GM18508 (cell line): Measurements from ENCODE around the gene UBE2J2.

Source experiments
- ATAC-seq: cut with Tn5 transposase; IDR thresholded peaks from one replicate; pipeline ENCODE4 v1.9.1; 2021; ENCODE audit warnings: moderate number of reproducible peaks; ENCODE audit not compliant: insufficient read depth, unreplicated experiment

Gene UBE2J2

DNA sequence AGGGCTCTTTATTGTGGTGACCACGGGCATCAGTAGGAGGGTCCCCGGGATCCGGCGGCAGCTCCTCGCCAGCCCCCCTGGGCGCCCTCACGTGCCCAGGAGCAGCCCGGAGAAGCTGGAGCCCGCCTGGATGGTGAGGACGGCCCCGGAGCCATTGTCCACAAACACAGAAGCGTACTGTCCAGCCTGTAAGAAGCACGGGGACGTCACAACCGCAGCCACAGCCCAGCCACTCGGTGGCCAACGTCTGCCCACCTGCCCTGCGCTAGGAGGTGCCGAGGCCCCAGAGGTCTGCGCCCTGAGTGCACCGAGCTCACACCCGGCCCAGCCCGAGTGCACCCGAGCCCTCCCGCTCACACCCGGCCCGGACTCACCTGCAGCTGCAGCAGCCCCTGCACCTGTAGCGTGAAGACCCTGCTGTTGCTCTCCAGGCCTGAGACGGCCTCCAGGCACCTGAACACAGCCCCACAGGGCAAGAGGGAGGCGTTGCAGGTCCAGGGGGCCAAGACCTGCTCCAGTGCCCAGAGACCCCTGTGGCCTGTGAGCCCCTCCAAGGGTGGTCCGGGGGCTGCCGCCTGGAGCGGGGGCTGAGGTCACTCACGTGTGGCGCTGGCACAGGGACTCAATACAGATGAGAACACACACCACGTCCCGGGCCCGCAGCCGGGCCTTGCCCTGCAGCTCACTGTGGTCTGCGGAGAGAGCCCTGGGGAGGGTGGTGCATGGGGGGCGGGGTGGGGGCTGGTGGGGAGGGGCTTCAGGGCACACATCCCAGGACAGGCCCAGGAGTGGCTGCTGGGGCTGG lies 31.0 kb downstream of the UBE2J2 start:
- no peak for ATAC-seq

DNA sequence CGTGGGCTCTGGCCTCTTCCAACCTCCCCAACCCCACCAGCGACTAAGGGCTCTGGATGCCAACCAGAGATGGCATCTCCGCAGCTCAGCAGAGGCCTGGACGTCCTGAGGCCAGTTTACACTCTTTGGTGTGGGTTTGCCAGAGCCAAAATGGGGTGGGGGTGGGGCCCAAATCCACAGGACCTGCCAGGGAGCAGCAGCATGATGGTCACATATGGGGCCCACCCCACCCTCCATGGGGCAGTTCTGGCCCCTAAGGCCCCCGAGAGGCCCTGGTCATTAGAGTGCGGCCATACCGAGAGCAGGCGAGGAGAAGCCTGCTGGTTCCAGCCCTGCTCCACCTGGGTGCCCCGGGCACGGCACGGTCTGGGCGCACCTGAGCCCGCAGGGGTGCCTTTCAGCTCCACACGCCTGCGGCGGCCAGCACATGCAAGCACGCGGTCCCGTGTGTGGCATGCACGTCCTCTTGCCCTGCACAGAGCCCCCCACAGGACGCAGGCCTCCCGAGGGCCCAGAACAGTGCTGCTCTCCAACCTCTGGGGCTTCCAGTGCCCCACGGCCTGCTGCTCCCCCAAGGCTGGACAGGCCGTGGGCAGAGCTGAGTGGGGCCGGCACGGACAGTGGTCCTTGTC lies 31.9 kb downstream of the UBE2J2 start:
- ATAC-seq = no peak

DNA sequence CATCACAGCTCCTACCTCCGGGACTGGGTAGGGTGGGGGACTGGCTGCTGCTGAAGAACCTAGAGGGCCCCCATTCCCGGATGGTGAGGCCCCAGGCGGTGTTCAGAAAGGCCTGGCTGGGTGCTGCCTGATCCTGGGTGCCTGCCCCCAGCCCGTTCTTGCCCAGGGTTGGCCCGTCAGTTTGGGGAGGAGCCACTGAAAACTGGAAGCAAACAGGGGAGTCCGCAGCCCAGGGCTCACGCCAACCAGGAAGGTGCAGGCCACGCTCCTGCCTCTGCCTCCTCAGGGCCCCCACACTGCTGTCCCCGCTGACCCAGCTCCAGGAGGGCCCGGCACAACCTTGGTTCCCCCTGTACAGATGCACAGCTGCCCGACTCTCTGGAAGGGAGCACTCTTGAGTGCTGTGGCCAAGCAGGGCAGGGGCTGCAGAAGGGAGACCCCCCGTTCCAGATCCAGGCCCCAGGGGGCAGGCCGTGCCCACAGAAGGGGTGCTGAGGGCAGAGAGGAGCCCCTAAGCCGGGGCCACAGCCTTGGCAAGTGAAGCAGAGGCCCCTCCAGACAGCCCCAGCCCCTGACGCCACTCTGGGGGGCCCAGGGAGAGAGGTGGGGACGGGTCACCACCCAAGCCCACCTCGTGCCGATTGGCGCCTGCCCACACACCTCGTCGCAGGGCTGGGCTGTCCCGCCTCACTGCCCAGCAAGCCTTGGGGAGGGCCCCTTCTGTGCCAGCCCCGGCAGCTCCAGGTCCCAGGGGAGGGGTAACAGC lies 32.6 kb downstream of the UBE2J2 start:
- ATAC-seq = no peak

DNA sequence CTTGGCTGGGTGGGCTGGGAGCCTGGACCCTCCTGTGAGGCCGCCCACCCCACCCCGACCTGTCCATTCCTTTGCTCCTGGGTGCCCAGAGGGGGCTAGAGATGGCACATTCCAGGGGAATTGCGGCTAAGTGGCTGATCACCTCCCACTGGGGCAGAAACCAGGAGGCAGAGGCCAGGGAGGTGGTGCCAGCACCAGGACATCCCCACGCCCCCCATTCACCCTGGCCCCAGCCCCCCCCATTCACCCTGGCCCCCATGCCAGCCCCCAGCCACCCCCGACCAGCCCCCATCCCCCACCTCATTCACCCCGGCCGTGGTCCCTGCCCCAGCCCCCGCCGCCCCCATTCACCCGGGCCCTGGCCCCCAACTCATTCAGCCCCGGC lies 33.3 kb downstream of the UBE2J2 start:
- no peak for ATAC-seq

DNA sequence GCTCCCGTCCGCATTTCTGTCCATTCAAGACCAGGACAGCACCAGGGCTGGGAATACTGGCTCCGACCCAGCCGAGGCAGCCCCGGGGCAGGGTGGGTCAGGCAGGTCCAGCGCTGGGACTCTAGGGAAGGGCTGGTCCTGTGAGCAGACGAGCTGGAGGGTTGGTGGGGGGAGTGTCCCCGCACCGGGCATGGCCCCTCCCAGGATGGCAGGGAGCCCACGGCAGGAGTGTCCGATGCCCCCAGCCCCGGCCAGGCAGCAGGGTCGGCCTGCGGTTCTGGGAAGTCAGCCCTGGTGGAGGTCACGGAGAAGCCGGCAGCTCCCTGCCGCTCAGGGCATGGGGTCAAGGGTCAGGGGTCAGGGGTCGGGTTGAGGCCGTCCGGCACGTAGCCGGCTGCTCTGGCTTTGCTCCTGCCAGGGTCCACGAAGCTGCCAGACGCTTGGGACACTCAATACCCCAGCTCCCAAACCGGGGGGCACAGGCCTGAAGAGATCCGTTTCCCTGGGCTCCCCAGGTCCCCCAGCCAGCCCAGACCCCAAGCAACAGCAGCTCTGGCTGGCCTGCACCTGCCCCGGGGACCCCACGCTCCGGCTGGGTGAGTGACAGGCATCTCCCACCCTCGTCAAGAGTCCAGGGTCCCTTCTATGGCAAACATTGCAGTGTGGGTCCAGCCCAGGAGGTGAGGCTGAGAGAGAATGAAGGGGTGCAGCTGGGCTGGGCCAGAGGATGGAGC lies 33.9 kb downstream of the UBE2J2 start:
- ATAC-seq = no peak

DNA sequence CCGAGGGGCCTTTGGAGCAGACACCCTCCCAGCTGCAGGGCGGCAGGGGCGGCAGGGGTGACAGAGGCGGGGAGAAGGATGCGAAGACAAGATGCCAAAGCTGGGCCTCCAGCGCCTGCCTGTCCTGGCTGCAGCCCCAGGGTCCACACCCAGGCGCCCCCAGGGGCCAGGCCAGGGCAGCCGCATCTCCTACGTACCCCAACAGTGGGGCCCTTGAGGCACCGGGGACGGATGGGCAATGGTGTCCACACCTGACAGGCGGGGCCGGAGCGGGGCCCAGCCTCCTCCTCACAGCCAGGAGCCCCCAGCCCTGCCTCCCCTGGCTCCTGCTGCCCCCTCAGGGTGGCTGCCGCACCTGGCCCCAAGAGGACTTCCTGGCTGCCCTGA lies 34.4 kb downstream of the UBE2J2 start:
- ATAC-seq = no peak

DNA sequence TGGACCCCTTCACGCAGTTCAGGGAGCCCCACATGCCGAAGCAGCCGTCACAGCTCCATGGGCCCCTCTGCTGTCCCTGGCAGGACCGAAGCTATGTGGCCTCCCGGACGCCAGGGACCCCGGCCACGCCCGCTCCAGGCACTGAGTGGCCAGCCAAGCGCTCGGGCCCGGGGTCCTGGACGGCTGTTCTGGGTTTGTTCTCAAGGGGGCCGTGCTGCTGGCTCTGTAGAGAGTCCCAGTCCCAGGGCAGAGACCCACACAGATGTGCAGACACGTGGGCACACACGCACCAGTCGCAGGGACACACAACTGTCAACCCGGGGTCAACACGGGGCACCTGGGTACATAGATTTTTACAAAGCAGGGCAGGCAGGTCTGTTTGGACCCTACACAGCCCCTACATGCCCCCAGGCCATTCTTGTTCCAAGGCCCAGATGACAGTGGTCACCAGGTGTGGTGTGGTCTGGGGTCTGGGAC lies 34.9 kb downstream of the UBE2J2 start:
- no peak for ATAC-seq

DNA sequence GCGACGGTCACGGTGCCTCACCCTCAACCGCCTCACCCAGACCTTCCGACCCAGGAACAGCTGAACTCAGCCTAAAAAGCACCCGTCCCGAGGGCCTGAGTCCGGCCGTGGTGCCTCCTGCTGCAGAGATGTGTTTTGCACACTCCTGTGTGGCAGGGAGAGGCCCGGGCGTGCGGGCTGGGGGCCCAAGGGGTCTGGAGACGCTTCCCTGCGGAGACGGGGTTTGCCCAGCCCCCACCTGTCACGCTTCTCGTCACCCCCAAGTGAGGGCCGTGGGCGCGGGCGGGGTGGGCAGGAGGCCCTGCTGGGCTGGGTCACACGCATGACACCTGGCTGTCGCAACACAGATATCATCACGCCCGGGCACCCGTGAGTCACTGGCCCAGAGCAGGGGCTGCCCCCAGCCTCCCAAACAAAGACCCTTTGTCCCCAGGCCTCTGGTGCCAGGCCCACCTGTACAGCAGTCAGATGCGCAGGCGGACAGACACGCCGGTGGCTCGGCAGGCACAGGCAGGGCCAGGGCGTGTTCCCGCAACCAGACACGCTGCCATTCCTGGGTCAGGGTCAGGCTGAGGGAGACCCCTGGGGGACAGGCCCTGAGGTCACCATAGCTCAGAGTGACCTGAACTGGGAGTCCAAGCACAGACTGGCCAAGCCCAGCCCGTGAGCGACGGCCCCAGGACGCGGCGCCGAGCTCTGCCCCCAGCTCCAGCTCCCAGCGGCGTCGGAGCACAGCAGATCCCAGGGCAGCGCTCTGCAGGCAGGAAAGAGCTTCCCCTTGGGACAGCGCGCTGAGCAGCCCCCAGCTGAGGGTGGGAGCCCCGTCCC lies 35.6 kb downstream of the UBE2J2 start:
- no peak for ATAC-seq

DNA sequence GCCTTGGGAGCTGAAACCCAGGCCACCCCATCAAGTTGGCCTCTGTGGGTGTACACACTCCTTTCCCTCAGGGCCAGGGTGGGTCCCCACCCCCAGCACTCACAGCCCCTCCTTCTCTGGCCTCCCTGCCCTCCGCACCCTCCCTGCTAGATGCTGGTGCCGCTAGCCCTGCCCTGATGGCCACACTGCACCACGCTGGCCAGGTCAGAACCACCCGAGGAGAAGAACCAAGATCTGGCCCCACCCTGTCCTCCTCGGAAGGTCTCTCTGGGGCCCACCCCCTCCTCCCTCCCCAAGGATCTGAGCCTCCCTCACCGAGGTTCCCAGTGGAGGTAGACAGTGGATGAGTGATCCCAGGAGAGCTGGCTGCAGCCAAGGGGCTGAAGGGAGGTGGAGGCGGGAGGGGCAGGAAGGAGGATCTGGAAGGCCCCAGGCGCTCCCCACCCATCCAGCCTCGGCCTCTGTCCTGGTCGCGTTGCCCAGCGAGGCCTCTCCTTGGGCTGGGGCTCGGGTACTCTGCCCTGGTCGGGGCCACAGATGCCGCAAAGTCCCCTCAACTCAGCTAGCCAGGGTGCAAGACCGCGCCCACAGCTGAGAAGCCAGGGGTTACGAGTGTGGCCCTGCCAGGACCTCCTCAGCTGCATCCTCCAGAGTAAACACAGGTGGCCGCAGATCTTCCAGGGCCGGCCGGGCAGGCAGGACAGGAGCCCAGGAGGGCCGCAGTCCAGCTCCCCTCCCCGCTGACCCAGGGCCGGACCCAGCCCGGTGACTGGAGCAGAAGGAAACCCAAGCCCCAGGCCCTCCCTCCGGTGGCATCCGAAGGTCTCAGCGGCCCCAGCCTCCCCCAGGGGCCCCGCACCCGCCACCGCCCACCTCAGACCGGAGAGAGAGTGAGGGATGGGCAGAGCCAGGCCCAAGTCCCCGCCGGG lies 36.4 kb downstream of the UBE2J2 start:
- ATAC-seq = no peak

DNA sequence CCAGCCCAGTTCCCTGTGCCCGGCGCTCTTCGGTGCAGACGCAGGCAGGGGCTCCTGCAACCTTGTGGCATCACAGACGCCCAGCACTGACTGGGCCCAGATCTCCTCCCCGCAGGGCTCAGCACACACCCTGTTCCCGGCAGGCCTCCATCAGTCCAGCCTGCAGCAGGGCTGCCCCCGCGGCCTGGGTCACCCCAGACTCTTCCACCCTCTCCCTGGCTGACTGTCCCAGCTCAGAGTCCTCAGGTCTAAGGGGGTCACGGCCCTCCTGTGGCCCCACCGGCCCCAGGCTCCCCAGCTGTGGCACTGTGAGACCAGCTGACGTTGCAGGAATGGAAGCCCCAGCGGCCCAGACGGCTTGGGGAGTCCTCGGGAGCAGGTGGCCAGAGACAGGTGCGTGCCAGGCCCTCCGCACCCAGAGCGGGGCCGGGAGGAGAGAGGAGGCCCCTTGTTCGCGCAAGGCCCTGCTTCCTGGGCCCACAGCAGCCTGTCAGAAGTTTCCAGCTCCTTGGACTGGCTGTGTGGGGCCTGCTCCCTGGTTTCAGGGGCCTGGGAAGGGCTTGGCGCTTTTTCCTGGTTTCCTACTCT lies 37.4 kb downstream of the UBE2J2 start:
- ATAC-seq = no peak

DNA sequence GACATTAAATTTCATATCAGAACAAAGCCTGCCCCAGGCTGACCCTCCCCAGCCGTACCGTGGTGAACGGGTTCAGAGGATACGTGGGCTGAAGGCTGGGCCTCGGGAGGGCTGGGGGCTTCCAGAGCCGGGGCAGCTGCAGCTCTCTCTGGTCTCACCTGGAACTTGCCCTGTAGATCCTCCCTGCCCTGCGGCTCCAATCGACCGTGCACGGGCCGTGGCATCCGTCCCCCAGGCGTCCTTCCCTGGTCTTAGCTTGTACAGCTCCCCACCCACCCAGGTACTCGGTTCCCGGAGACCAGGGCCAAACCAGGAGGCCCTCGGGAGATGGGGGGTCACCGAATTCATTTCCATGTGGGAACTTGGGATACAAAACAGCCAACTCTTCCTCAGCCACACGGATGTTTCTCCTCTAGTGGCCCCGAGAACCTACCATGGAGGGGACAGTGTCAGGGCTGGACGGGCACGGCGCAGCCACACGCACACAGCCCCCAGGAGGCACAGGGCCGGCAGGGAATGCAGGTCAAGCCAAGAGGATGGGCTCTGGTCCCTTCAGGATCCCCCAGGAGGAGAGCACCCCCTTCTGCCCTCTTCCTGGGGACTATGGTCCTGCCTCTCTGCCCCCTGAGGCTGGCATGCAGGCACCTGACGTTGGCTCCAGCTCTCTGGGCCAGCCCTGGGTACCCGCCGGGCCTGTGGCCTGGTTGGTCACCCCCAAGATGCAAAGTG lies 38.5 kb downstream of the UBE2J2 start:
- no peak for ATAC-seq

DNA sequence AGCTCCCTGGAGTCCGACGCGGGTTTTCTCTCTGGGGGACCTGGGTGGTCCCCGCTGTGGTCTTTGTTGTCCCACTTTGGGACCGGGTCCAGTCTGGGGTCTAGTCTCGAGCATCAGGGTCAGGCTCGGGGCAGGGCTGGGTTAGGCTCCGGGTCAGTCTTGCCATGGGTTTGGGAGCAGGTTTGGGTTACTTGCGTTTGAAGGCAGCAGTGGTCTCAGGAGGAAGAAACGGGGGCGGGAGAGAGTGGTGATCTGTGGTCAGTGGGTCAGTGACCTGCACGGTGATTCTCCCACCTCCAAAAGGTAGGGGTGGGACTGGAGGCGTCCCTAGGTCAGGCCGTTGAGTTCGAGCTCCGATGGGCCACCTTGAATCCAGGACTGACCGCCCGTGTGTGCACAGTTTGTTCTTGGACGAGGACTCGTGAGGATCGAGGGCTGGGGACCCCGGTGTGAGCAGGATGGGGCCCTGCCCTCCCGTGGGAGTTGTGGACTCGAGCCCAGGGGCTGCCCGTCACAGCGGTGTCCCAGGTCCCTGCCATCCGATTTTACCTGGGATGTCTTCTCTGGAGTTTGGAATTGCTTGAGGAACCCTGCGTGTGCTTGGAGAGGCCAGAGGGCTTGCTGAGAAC lies 39.4 kb downstream of the UBE2J2 start:
- no peak for ATAC-seq

DNA sequence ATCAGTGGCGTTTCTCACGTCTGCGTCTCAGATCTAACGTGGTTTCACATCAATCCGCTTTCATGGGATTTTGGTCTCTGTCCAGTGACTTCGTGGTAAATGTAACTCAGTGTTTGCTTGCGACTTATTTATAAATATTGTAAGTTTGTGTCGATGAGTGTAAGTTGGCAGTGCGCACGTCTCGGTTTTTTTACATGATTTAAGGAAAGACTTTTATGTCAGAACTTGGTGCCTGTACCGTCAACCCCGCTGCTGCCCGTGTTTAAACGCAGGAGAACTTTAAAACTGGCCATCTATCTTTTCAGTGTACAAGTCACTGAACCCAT lies 40.1 kb downstream of the UBE2J2 start:
- no peak for ATAC-seq

DNA sequence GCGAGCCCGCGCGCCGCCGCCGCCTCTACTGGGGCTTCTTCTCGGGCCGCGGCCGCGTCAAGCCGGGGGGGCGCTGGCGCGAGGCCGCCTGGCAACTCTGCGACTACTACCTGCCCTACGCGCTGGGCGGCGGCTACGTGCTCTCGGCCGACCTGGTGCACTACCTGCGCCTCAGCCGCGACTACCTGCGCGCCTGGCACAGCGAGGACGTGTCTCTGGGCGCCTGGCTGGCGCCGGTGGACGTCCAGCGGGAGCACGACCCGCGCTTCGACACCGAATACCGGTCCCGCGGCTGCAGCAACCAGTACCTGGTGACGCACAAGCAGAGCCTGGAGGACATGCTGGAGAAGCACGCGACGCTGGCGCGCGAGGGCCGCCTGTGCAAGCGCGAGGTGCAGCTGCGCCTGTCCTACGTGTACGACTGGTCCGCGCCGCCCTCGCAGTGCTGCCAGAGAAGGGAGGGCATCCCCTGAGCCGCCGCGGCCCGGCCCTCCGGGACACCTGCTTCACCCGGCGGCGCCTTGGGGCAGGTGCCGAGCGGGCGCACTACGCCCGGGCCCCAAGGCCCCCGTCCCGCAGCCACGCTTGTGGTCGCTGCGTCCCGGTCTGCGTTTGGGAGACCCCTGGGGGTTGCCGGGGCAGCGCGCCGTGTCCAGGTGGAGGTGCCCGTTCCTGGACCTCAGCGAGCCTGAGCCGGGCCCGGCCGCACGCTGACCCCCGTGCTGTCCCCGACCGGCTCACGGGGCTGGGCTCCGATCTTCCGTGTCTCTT lies 40.7 kb downstream of the UBE2J2 start:
- no peak for ATAC-seq

DNA sequence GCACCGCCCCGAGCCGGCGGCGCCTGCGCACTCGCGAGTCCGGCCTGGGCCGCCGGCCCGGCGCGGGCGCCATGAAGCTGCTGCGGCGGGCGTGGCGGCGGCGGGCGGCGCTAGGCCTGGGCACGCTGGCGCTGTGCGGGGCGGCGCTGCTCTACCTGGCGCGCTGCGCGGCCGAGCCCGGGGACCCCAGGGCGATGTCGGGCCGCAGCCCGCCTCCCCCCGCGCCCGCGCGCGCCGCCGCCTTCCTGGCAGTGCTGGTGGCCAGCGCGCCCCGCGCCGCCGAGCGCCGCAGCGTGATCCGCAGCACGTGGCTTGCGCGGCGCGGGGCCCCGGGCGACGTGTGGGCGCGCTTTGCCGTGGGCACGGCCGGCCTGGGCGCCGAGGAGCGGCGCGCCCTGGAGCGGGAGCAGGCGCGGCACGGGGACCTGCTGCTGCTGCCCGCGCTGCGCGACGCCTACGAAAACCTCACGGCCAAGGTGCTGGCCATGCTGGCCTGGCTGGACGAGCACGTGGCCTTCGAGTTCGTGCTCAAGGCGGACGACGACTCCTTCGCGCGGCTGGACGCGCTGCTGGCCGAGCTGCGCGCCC lies 41.4 kb downstream of the UBE2J2 start, which contains the start of gene B3GALT6:
B3GALT6 (plus strand) TSS at position 30 of the 588 bp plus-strand sequence; CDS start at position 72, 42 bp downstream.
- no peak for ATAC-seq
